Measurements from ENCODE around the gene IRF1. TPM values are rescaled to one million over a fixed set of nuclear protein-coding genes. Genes with fewer than 3 reads are reported as not detected.

Gene IRF1
- total and polyA plus RNA-seq, 2 of the 8 experiments (the other 6 are each of a cell fraction or from before 2014, with no cell fraction given) = 4.0 to 8.5 TPM

DNA sequence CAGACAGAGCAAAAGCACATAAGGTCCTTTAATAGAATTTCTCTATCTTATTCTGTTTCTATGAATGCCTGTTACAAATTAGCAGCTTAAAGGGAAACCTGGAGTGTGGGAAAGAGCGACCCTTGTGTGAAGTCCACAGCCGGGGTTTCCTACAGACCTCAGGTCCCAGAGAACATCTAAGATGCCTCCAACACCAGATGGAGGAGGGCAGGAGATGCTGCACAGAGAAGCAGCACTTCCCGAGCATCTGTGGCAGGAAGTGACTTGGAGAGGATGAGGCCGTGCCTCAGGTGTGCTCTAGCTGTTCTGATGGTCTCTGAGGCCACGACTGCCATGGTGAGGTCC, 26.8 kb downstream of the IRF1 start:
- Histone ChIP-seq H3K79me1 (ENCODE audit: low read depth, low read length) (no peaks in the 10 kb centered on the region), H3K4ac (replicated peaks; ENCODE audit: insufficient read length, low read depth, low read length) (no peak overlapping the region), H2BK120ac (replicated peaks; ENCODE audit: low read depth, low read length) (no peak overlapping the region), H3K23ac (ENCODE audit: insufficient read length) (no peak overlapping the region), H3K79me2 (ENCODE audit: control insufficient read depth in 1 of 2, insufficient read depth in 2 of 2, low read length in 2 of 2) (no peaks in the 10 kb centered on the region), H2BK5ac (ENCODE audit: low read depth, low read length) (no peak overlapping the region), H4K20me1 (replicated peaks in 1 of 2; ENCODE audit: control insufficient read depth in 1 of 2, insufficient read depth in 2 of 2, low read length in 2 of 2) (no peaks in the 10 kb centered on the region), H3K36me3 (ENCODE audit: control insufficient read depth in 2 of 4, insufficient read depth in 4 of 4, low read length in 3 of 4) (no peaks in the 10 kb centered on the region), H4K5ac (ENCODE audit: insufficient read length, low read depth, low read length) (no peak overlapping the region), H2AFZ (ENCODE audit: low read length) (peak overlapping the region; percentile 40; the same call in 1 of the 2 replicates), H2BK12ac (ENCODE audit: low read depth, low read length) (peak overlapping the region; percentile 18; the same call in 1 of the 2 replicates), H3K27ac (ENCODE audit: low read depth, low read length) (no peak overlapping the region), H3K14ac (ENCODE audit: insufficient read length) (no peak overlapping the region), H3K18ac (ENCODE audit: extremely low read depth, low read length) (no peak overlapping the region; the same call in 1 of the 2 replicates), H3K9ac (replicated peaks in 1 of 4; ENCODE audit: extremely low read depth in 1 of 4, low read depth in 3 of 4, low read length in 3 of 4) (0 out of 7 replicates have a peak overlapping the region, but pooled peaks of 1 of the 4 experiments have one; percentile 8), H4K8ac (ENCODE audit: extremely low read depth, insufficient read depth, low read length) (no peak overlapping the region), H3K27me3 (replicated peaks in 1 of 4; ENCODE audit: control insufficient read depth in 3 of 4, extremely low read depth in 1 of 4, insufficient read depth in 3 of 4, low read length in 3 of 4) (no peaks in the 10 kb centered on the region), H2BK20ac (ENCODE audit: low read length) (no peak overlapping the region), H3K23me2 (ENCODE audit: low read depth, low read length) (no peaks in the 10 kb centered on the region), H3K4me3 (ENCODE audit: extremely low read depth in 1 of 4, insufficient read depth in 2 of 4, low read depth in 3 of 4, low read length in 4 of 4) (no peak overlapping the region), H3K56ac (replicated peaks; ENCODE audit: insufficient read length, low read depth, low read length) (no peak overlapping the region), H2AK5ac (ENCODE audit: low read depth, low read length) (peak overlapping the region; percentile 79; the same call in 1 of the 2 replicates), H3K9me3 (ENCODE audit: insufficient read depth in 2 of 2, low read depth in 1 of 2, low read length in 1 of 2) (no peaks in the 10 kb centered on the region), H2BK15ac (ENCODE audit: low read length) (peak overlapping the region; percentile 31; the same call in 1 of the 2 replicates), H3K4me2 (ENCODE audit: insufficient read depth in 1 of 2, low read depth in 2 of 2, low read length in 2 of 2) (0 out of 4 replicates have a peak overlapping the region, but pooled peaks of 1 of the 2 experiments have one; percentile 14), H4K91ac (replicated peaks; ENCODE audit: insufficient read length, low read length) (peak overlapping the region; percentile 29), H3K4me1 (replicated peaks in 1 of 4; ENCODE audit: control insufficient read depth in 3 of 4, insufficient read depth in 4 of 4, low read length in 3 of 4) (peaks cover 6 to 16% (median 11%) of the 10 kb centered on the region in 4 experiments)
- FAIRE-seq (no peak), DNase-seq (ENCODE audit: low read depth in 1 of 2, low spot score in 2 of 2) (no peak)
- TF ChIP-seq SP1 (IDR thresholded peaks at IDR 0.05; ENCODE audit: low read depth, low read length) = 0 out of 2 replicates have a peak, but pooled peaks have one; percentile 50
- no peak for TF ChIP-seq BRCA1 (IDR thresholded peaks at IDR 0.05; ENCODE audit: low read depth, low read length)
- TF ChIP-seq ZNF274 (IDR thresholded peaks at IDR 0.05; ENCODE audit: borderline replicate concordance, extremely low read depth, low read length) = no peak
- ChIA-PET POLR2A (ENCODE audit: partially characterized antibody) (interaction anchor here (1.0 to 4.3 kb wide), 6 partner anchors 9 to 36 kb away, joined by 4 to 31 read pairs (median 5); partner anchors contain the start of gene IRF1), CTCF (ENCODE audit: partially characterized antibody) (interaction anchor here (1.1 to 6.1 kb wide), 11 partner anchors 10 to 130 kb away, joined by 3 to 56 read pairs (median 5); no protein-coding TSS in a partner anchor)
- 79% methylated on average over 5 of the region's 5 CpGs; no CpG with 5 or more reads in 1 of the 2 experiments for WGBS, 2 experiments (ENCODE audit: extremely low coverage in 1 of 2, insufficient coverage in 1 of 2, insufficient read length in 1 of 2, insufficient replicate concordance in 2 of 2, low coverage in 1 of 2, low lambda C conversion rate in 2 of 2, missing lambda C conversion rate in 1 of 2)

All from H1 (cell line).